ENCODE results near the gene SLAIN2.
"Not testable (repeated sequence)": the region's sequence is repeated elsewhere in the genome, so short reads cannot be mapped to it uniquely, and the experiment has no call there.

Gene SLAIN2

DNA sequence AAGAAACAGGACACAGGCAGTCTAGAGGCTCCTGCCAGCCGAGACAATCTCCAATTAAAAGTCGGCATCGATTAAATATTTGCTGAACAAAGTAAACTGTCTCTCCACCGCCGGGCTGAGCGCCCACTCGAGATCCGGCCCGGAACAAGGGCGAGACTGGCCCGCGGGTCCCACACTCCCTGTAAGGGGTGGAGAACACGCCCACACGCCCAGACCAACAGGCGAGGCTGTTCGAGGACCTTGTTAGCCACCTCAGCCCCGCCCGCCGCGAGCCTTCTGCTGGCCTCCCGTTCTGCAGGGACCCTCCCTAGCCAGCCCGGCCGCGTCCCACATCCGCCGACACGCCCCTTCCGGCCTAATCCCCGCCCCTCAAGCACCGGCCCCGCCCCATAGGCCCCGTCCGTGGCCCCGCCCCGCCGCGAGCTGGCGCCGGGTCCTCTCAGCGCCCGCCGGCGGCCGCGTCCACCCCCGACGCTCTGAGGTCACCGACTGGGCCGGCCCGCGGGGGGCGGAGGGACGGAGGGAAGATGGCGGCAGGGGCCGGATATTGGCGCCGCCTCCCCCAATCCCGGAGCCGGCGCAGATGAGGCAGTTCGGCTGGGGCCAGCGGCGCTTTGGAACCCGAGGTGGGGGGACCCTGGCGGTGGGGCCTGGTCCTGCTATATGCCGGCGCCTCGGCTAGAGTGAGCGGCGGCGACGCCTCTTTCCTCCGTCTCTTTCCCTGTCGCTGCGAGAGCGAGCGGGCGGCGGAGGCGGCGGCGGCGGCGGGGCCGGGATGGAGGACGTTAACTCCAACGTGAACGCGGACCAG, at the start of gene SLAIN2:
TSS of gene SLAIN2 (plus strand) at position 565 of the 811 bp plus-strand sequence. CDS start at position 776, 211 bp downstream.
- DNase-seq = peak; percentile 93

- DNase-seq = not testable (repeated sequence)
Measured at GRCh38 chr4:48292218-48292790, 49.0 kb upstream of the SLAIN2 start.

GRCh38 chr4:48295116-48295515, 46.2 kb upstream of the SLAIN2 start:
- no peak for DNase-seq

DNA sequence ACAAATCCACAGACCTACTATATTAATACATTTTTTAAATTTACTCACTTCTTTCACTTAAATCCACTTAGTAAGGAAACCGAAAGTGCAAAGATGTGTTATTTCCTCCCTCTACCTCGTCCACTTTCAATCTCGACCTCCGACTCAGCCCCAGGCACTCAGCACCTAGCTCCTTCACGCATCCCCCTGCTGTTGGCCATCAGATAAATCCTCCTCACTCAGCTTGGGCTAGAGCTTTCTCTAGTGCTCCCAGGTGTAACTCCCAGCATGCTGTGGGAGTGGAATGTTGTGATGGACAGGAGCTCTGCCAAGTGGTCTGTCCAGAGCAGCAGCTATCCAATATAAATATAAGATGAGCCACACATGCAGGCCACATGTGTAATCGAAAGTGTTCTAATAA, 45.0 kb upstream of the SLAIN2 start:
- no peak for DNase-seq

GRCh38 chr4:48297256-48297846, 44.0 kb upstream of the SLAIN2 start:
- DNase-seq = no peak

DNA sequence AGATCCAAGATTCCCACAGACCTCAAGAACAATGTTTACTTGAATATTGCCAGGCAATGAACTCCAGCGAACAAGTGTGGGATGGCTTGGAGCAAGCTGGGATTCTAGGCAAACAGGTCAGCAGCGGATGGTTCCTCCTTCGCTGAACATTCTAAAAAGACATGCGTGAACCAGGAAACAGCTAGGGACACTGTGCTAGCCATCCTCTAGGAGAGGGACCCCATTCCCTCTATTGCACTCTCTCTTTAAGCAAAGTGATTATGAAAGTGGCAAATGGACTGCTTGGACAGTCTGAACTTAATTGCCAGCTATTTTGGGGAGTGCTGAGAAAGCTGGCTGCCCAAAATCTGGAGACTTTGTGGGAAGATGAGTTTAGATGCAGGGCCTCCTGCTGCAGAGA, 41.8 kb upstream of the SLAIN2 start:
- DNase-seq = no peak

GRCh38 chr4:48300004-48300403, 41.3 kb upstream of the SLAIN2 start:
- no peak for DNase-seq

GRCh38 chr4:48305508-48305907, 35.8 kb upstream of the SLAIN2 start:
- DNase-seq = no peak

- DNase-seq = no peak
Measured at GRCh38 chr4:48307528-48307927, 33.8 kb upstream of the SLAIN2 start.

DNA sequence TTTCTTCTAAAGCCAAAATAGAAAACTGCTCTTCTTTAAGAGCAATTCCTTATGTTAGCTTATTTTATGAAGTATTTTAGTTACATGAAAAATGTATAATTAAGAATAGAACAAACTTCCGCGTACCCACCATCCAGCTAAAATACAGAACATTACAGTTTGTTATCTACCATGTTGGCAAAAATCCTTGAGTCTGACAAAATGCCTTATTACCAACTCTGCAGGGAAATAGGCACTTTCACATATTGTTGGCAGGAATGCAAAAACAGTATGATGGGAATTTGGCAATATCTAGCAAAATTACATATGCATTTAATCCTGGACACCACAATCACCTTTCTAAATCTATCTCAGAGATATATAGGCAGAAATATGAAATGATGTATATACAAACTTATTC, 32.4 kb upstream of the SLAIN2 start:
- DNase-seq = no peak

- no peak for DNase-seq
Measured at GRCh38 chr4:48311896-48312295, 29.4 kb upstream of the SLAIN2 start.

DNA sequence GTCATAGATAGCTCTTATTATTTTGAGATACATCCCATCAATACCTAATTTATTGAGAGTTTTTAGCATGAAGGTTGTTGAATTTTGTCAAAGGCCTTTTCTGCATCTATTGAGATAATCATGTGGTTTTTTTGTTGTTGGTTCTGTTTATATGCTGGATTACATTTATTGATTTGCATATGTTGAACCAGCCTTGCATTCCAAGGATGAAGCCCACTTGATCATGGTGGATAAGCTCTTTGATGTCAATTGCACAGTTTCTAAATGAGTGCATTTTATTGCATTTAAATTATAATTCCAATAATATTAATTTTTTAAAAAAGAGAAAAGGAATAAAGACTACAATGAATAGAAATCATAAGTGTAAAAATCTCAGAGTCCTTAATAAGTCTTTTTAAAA, 26.6 kb upstream of the SLAIN2 start:
- DNase-seq = not testable (repeated sequence)

DNA sequence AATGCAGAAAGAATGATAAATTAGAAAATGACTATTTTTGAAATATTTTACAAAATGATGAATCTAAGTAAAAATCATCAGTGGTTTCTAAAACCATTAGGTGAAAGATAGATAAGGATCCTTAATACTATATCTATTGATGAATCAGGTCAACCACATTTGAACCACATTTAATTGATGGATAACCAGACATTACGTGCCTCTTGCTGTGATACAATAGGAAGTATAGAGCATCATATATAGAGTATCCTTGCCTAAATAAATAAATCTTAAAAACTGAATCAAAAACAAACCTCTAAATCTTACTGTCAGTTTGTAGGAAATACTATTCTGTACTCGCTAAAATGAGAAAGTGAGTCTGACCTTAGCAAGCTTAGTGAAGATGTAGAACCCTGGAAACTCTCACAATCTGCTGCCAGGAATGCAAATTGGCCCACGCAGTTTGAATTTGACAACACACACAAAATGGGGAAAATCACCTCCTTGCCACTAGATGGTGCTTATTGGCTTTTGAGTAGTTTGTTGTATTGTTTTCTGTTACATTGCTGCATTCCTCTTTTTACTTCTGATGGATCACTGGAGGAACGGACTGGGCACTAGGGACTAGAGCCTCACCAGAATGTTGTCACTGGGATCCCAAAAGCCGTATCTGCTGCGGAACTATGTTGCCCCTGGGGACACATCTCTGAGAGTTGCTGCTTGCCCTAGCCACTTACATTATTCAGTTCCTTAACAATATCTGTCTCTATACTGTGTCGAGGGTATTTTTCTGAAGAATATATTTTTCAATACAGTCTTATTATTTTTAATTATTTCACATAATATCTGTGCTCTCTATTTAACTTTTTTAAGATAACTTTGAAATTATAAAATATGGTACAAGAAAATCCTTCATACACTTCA, 25.4 kb upstream of the SLAIN2 start:
- DNase-seq = no peak

GRCh38 chr4:48321312-48321711, 20.0 kb upstream of the SLAIN2 start:
- no peak for DNase-seq

- no peak for DNase-seq
Measured at GRCh38 chr4:48322063-48322462, 19.3 kb upstream of the SLAIN2 start.

GRCh38 chr4:48324281-48324680, 17.0 kb upstream of the SLAIN2 start:
- no peak for DNase-seq

DNA sequence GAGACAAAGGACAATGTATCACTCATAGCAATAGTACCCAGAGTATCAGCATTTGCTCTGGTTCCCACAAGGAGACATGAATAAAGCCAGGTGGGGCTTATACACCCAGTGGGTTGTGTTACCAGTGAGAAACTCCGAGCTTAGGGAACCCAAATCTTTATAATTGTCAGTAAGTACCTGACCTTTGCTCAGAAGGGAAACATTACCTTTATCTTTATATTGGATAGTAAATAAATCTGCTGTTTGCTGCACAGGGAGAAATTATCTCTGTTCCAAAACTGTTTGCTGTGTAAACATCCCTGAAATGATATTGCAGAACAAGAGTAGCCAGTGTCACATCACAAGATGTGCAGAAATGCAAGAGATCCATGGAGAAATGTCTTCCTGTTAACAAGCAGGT, 12.1 kb upstream of the SLAIN2 start:
- no peak for DNase-seq

GRCh38 chr4:48329976-48330375, 11.4 kb upstream of the SLAIN2 start:
- DNase-seq = no peak

DNA sequence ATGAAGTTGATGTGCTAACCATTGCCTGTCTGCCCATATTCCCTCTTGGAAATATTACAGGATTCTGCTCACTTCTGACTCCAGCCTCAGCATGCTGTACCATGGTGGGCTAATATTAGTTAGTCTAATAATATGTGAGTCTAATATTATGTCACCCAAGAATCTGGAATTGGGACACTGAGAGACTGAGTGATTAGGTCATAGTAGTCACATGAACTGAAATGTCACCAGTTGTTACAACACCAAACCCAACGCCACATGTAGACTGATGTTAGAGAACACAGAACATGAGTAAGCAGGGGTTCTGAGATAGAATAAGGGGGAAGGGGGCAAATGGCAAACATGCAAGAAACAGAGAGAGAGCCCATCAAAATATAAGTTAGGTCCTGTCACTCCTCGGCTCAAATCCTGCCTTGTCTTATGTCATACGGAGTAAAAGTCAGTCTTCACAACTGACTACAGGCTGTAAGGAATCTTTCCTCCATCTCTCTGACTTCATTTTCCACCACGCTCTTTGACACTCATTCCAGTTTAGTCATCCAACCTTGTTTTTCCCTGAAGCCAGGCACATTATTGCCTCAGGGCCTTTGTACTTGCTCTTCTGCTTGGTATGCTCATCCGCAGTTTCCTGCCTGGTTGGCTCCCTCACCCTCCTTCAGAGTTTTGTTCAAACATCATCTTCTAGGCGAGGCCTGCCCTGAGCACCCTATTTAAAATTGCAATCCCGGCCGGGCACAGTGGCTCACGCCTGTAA, 9.6 kb upstream of the SLAIN2 start:
- DNase-seq = no peak

GRCh38 chr4:48332661-48333060, 8.7 kb upstream of the SLAIN2 start:
- no peak for DNase-seq

GRCh38 chr4:48333587-48333986, 7.7 kb upstream of the SLAIN2 start:
- no peak for DNase-seq

DNA sequence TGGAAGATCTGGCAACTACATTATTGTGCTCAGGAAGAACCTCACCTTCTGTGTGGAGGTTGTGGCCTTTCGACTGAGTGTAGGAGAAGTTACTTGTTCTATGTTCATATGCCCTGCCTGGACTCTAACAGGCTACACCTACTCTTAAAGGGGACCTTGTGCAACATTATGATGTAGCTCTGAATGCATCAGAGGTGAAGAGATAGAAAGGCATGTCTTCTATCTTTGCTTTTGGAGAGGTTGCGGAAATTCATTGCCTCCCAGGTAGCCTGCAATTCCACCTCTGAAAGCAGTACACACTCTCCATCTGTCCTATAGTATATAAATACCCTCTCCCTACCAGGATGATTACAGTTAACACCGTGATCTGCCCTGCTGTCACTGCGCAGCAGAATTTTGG, 7.1 kb upstream of the SLAIN2 start:
- DNase-seq = no peak

Measured in GOT3 (cell line).